LNCaP clone FGC (cell line): ENCODE measurements around the gene ACOT8.

Experiments
- DNase-seq: peaks from one replicate; pipeline ENCODE4 v3.0.0-alpha.2; 2011; ENCODE audit warnings: low read depth
- H3K4me3 ChIP-seq: 2 replicates; pipeline ENCODE4 v1.5.1; 2011; ENCODE audit warnings: mild to moderate bottlenecking, low read depth, low read length, control low read depth
- CTCF ChIP-seq: IDR thresholded peaks from 2 replicates; pipeline ENCODE4 v1.5.1; 2012; ENCODE audit warnings: mild to moderate bottlenecking; ENCODE audit not compliant: control insufficient read depth, insufficient read depth; ENCODE audit errors: extremely low read depth

The ACOT8 gene

GRCh38 chr20:45861221-45862075, 4.3 kb upstream of the ACOT8 start:
- TF ChIP-seq CTCF: no peak
- no peak for DNase-seq
- H3K4me3 ChIP-seq: no peak overlapping the region

- TF ChIP-seq CTCF: no peak
- H3K4me3 ChIP-seq: no peak overlapping the region
- no peak for DNase-seq
These were observed 3.5 kb upstream of the ACOT8 start for GRCh38 chr20:45860560-45861220.

GRCh38 chr20:45859916-45860315, 2.7 kb upstream of the ACOT8 start:
- no peak overlapping the region for H3K4me3 ChIP-seq
- DNase-seq: no peak
- no peak for TF ChIP-seq CTCF

- DNase-seq: no peak
These were observed 657 bp upstream of the ACOT8 start for GRCh38 chr20:45857882-45858216.

GRCh38 chr20:45853484-45853883, 3.7 kb downstream of the ACOT8 start:
- no peak for TF ChIP-seq CTCF
- no peak overlapping the region for H3K4me3 ChIP-seq
- DNase-seq: no peak

More at GRCh38 chr20:45857882-45858216, 657 bp upstream of the ACOT8 start:
- TF ChIP-seq CTCF: no peak
- H3K4me3 ChIP-seq: peak overlapping the region; percentile 71

GRCh38 chr20:45852326-45852725, 4.9 kb downstream of the ACOT8 start:
- no peak for DNase-seq
- TF ChIP-seq CTCF: no peak
- no peak overlapping the region for H3K4me3 ChIP-seq
